Stomach (tissue), 9 donors: Measurements from ENCODE around the gene PIBF1. TPM values are rescaled to one million over a fixed set of nuclear protein-coding genes. Genes with fewer than 3 reads are reported as not detected.
"Not testable (repeated sequence)": the region's sequence is repeated elsewhere in the genome, so short reads cannot be mapped to it uniquely, and the experiment has no call there.

ENCODE experiments used
- DNase-seq, 2 donors: peaks; one replicate each; pipeline versions ENCODE4 v3.0.0 to v3.0.0-alpha.2; 2013 to 2019
- H3K27ac ChIP-seq, 5 donors: fragments of 200-600 bp in 4 of 5; sonication (generic) in 4 of 5; one replicate each; pipeline ENCODE4 v1.5.1; 2013 to 2019; ENCODE audit warnings: mild to moderate bottlenecking in 1 of 5, moderate library complexity in 1 of 5
- H3K27me3 ChIP-seq, 3 donors: fragments of 200-600 bp; sonication (generic); one replicate each; pipeline ENCODE4 v1.5.1; 2017 to 2019; ENCODE audit warnings: mixed run types in 1 of 3
- H3K36me3 ChIP-seq, 4 donors: fragments of 200-600 bp; sonication (generic); 1 replicate in 3 of 4; 2 replicates in 1 of 4; pipeline ENCODE4 v1.5.1; 2016 to 2019
- H3K4me1 ChIP-seq, 4 donors: fragments of 200-600 bp; sonication (generic); one replicate each; pipeline ENCODE4 v1.5.1; 2016 to 2019
- H3K4me3 ChIP-seq, 4 donors: fragments of 200-600 bp; sonication (generic) in 3 of 4; one replicate each; pipeline ENCODE4 v1.5.1; 2016 to 2019; ENCODE audit warnings: mild to moderate bottlenecking in 1 of 4
- H3K9me3 ChIP-seq, 4 donors: fragments of 200-600 bp; sonication (generic); one replicate each; pipeline ENCODE4 v1.5.1; 2016 to 2019
- CTCF ChIP-seq, 7 experiments: fragments of 450-650 bp in 4 of 7; fragments of 200-600 bp in 3 of 7; sonication (generic) in 3 of 7; IDR thresholded peaks; one replicate each; pipeline ENCODE4 v1.5.1; 2016 to 2019; ENCODE audit warnings: antibody characterized with exemption in 7 of 7, control low read depth in 2 of 7, mild to moderate bottlenecking in 1 of 7
- EP300 ChIP-seq: sonication (generic); formaldehyde crosslinking; IDR thresholded peaks from one replicate; pipeline ENCODE4 v1.6.1; 2017; ENCODE audit warnings: antibody characterized with exemption
- POLR2A ChIP-seq, 4 donors: fragments of 450-650 bp; IDR thresholded peaks; one replicate each; pipeline ENCODE4 v1.6.1; 2016; ENCODE audit warnings: antibody characterized with exemption in 4 of 4, control low read depth in 2 of 4, mild to moderate bottlenecking in 1 of 4, moderate library complexity in 1 of 4
- POLR2AphosphoS5 ChIP-seq, 3 donors: sonication (generic); formaldehyde crosslinking; IDR thresholded peaks; one replicate each; pipeline ENCODE4 v1.6.1; 2016; ENCODE audit warnings: antibody characterized with exemption in 3 of 3
- WGBS, 5 donors: extraction: QIAGEN DNeasy Blood & Tissue Kit in 3 of 5; methylation state at CpG; one replicate each; pipeline versions ENCODE4 v1.1.5 to v1.1.7; 2013 to 2018; 5-methylcytosine and 5-hydroxymethylcytosine counted together
- intact Hi-C: fragments of 100-400 bp; cut with DNase I; formaldehyde crosslinking; loops from one replicate; pipeline ENCODE4 v1.15.1; 2023; ENCODE audit warnings: low total_unique reads
- polyA plus RNA-seq, 3 donors: library from polyadenylated mRNA; stranded (reverse); fragments of 200-250 nt; gene quantifications; one replicate each; pipeline ENCODE4 v1.2.3, GENCODE V29; 2013
- total RNA-seq, 5 donors: library from RNA; depleted of rRNA; stranded (reverse); fragments of >200 nt; gene quantifications; one replicate each; pipeline versions ENCODE4 v1.1.0 to v1.2.3, GENCODE V29; 2014 to 2016
- donor health status: healthy with polysubstance abuse.
- donor health status: Bipolar disorder and iron deficiency.
- donor health status: healthy.

Gene PIBF1
- total and polyA plus RNA-seq, 8 donors, result 6.1 to 67.6 (median 17.8) TPM

GRCh38 chr13:72823724-72824123 lies 41.8 kb downstream of the PIBF1 start:
- Histone ChIP-seq H3K4me3 (no peak overlapping the region), H3K36me3 (peaks cover 0 to 45% (median 41%) of the 10 kb centered on the region in 4 donors), H3K27ac (no peak overlapping the region), H3K9me3 (no peaks in the 10 kb centered on the region), H3K27me3 (no peaks in the 10 kb centered on the region), H3K4me1 (peaks cover 0 to 4% (median 0%) of the 10 kb centered on the region in 4 donors)
- WGBS, 5 donors, result 91 to 95% (median 93%) methylated on average over 3 of the region's 3 CpGs
- intact Hi-C loops, result no loop called here
- DNase-seq, result no peak
- TF ChIP-seq EP300 (no peak), POLR2AphosphoS5 (IDR thresholded peaks at IDR 0.05) (no peak), POLR2A (IDR thresholded peaks at IDR 0.05) (no peak), CTCF (IDR thresholded peaks at IDR 0.05) (no peak)

- H3K9me3 ChIP-seq, result no peaks in the 10 kb centered on the region
- H3K27ac ChIP-seq, result no peak overlapping the region
- H3K36me3 ChIP-seq, result peaks cover 0 to 39% (median 36%) of the 10 kb centered on the region in 4 donors
- no peaks in the 10 kb centered on the region for H3K4me1 ChIP-seq
- no peak for DNase-seq
- intact Hi-C loops, result no loop called here
- TF ChIP-seq CTCF (IDR thresholded peaks at IDR 0.05), result no peak
- TF ChIP-seq POLR2AphosphoS5 (IDR thresholded peaks at IDR 0.05), result no peak
- no peak for TF ChIP-seq POLR2A (IDR thresholded peaks at IDR 0.05)
- TF ChIP-seq EP300, result no peak
- WGBS, 5 donors, result 94 to 98% (median 97%) methylated on average over 3 of the region's 3 CpGs
- H3K4me3 ChIP-seq, result no peak overlapping the region
- H3K27me3 ChIP-seq, result no peaks in the 10 kb centered on the region
Measured at GRCh38 chr13:72834601-72835000, 52.7 kb downstream of the PIBF1 start.

GRCh38 chr13:72839831-72840426 lies 58.0 kb downstream of the PIBF1 start:
- H3K27ac ChIP-seq, result no peak overlapping the region
- WGBS, 5 donors, result 38 to 73% (median 48%) methylated on average over 1 of the region's 1 CpG
- intact Hi-C loops, result no loop called here

GRCh38 chr13:72842991-72843390 lies 61.1 kb downstream of the PIBF1 start:
- WGBS, 5 donors, result 89 to 92% (median 92%) methylated on average over 6 of the region's 6 CpGs
- no peak for TF ChIP-seq POLR2AphosphoS5 (IDR thresholded peaks at IDR 0.05)
- no peak for TF ChIP-seq POLR2A (IDR thresholded peaks at IDR 0.05)
- no peak for TF ChIP-seq EP300
- TF ChIP-seq CTCF (IDR thresholded peaks at IDR 0.05), result no peak
- no peaks in the 10 kb centered on the region for H3K4me1 ChIP-seq
- no peak overlapping the region for H3K27ac ChIP-seq
- no peak for DNase-seq
- H3K4me3 ChIP-seq, result no peak overlapping the region
- peaks cover 4 to 54% (median 49%) of the 10 kb centered on the region in 4 donors for H3K36me3 ChIP-seq
- intact Hi-C loops, result no loop called here
- no peaks in the 10 kb centered on the region for H3K9me3 ChIP-seq
- no peaks in the 10 kb centered on the region for H3K27me3 ChIP-seq

More at GRCh38 chr13:72839831-72840426, 58.0 kb downstream of the PIBF1 start:
- DNase-seq, result peak; percentile 72 to 83
- H3K9me3 ChIP-seq, result no peaks in the 10 kb centered on the region
- no peaks in the 10 kb centered on the region for H3K27me3 ChIP-seq
- peaks cover 4 to 49% (median 35%) of the 10 kb centered on the region in 4 donors for H3K36me3 ChIP-seq
- peak in 1 of 3 donors; percentile 46 for TF ChIP-seq POLR2AphosphoS5 (IDR thresholded peaks at IDR 0.05)
- TF ChIP-seq CTCF (IDR thresholded peaks at IDR 0.05), result peak in 5 of 7 experiments; percentile 22 to 62 (median 55)
- TF ChIP-seq POLR2A (IDR thresholded peaks at IDR 0.05), result no peak
- no peak for TF ChIP-seq EP300
- H3K4me3 ChIP-seq, result no peak overlapping the region
- H3K4me1 ChIP-seq, result no peaks in the 10 kb centered on the region

GRCh38 chr13:72845148-72845547 lies 63.2 kb downstream of the PIBF1 start:
- intact Hi-C loops, result not testable (repeated sequence)
- WGBS, 5 donors, result 93 to 100% (median 99%) methylated on average over 2 of the region's 2 CpGs

More at GRCh38 chr13:72845148-72845547, 63.2 kb downstream of the PIBF1 start:
- H3K27ac ChIP-seq, H3K4me3 ChIP-seq, H3K4me1 ChIP-seq, H3K9me3 ChIP-seq, H3K27me3 ChIP-seq, DNase-seq: not testable (repeated sequence)
- peaks cover 4 to 58% (median 51%) of the 10 kb centered on the region in 4 donors for H3K36me3 ChIP-seq
